Osteocyte (in vitro differentiated cells): ENCODE measurements around the gene RBP3. TPM values are rescaled to one million over a fixed set of nuclear protein-coding genes. Genes with fewer than 3 reads are reported as not detected.

Experiments used
- DNase-seq: peaks from one replicate; pipeline ENCODE4 v3.0.0; 2021; ENCODE audit warnings: mixed read lengths; ENCODE audit not compliant: unreplicated experiment; ENCODE audit errors: extremely low spot score
- H3K27ac Mint-ChIP-seq: one replicate; pipeline ENCODE4 v1.8.0; 2021; ENCODE audit warnings: mild to moderate bottlenecking, mixed read lengths; ENCODE audit not compliant: unreplicated experiment
- H3K27me3 Mint-ChIP-seq: one replicate; pipeline ENCODE4 v1.8.0; 2021; ENCODE audit warnings: mixed read lengths; ENCODE audit not compliant: unreplicated experiment
- H3K36me3 Mint-ChIP-seq: one replicate; pipeline ENCODE4 v1.8.0; 2021; ENCODE audit warnings: mixed read lengths; ENCODE audit not compliant: unreplicated experiment
- H3K4me1 Mint-ChIP-seq: one replicate; pipeline ENCODE4 v1.8.0; 2021; ENCODE audit warnings: mixed read lengths; ENCODE audit not compliant: unreplicated experiment
- H3K4me3 Mint-ChIP-seq: one replicate; pipeline ENCODE4 v1.8.0; 2021; ENCODE audit warnings: mild to moderate bottlenecking, moderate library complexity, mixed read lengths; ENCODE audit not compliant: unreplicated experiment
- H3K9me3 Mint-ChIP-seq: one replicate; pipeline ENCODE4 v1.8.0; 2021; ENCODE audit warnings: mixed read lengths; ENCODE audit not compliant: unreplicated experiment
- CTCF ChIP-seq: fragments of 200-600 bp; sonication (generic); IDR thresholded peaks from 2 replicates; pipeline ENCODE4 v1.5.0; 2021; ENCODE audit warnings: antibody characterized with exemption, mild to moderate bottlenecking, moderate library complexity
- total RNA-seq: library from RNA; stranded (reverse); gene quantifications from 2 replicates; pipeline ENCODE4 v1.2.1, GENCODE V29; 2021

RBP3 gene
- total RNA-seq, 1 donor from 2014 or later: not detected

GRCh38 chr10:47312663-47312995 is 35.5 kb upstream of the RBP3 start:
- DNase-seq: no peak
- H3K9me3 Mint-ChIP-seq: no peaks in the 10 kb centered on the region
- no peaks in the 10 kb centered on the region for H3K36me3 Mint-ChIP-seq
- H3K27ac Mint-ChIP-seq: no peak overlapping the region
- peaks cover 7% of the 10 kb centered on the region for H3K27me3 Mint-ChIP-seq
- TF ChIP-seq CTCF: no peak
- no peak overlapping the region for H3K4me3 Mint-ChIP-seq
- H3K4me1 Mint-ChIP-seq: no peaks in the 10 kb centered on the region

- no peak for TF ChIP-seq CTCF
- H3K9me3 Mint-ChIP-seq: no peaks in the 10 kb centered on the region
- H3K36me3 Mint-ChIP-seq: no peaks in the 10 kb centered on the region
- no peak for DNase-seq
- no peak overlapping the region for H3K27ac Mint-ChIP-seq
- no peaks in the 10 kb centered on the region for H3K27me3 Mint-ChIP-seq
- no peak overlapping the region for H3K4me3 Mint-ChIP-seq
- H3K4me1 Mint-ChIP-seq: no peaks in the 10 kb centered on the region
Measured at GRCh38 chr10:47314416-47314970, 33.7 kb upstream of the RBP3 start.

GRCh38 chr10:47315421-47315820 is 32.7 kb upstream of the RBP3 start:
- Mint-ChIP-seq H3K9me3 (no peaks in the 10 kb centered on the region), H3K27ac (no peak overlapping the region), H3K4me3 (no peak overlapping the region), H3K4me1 (no peaks in the 10 kb centered on the region), H3K27me3 (peaks cover 7% of the 10 kb centered on the region), H3K36me3 (no peaks in the 10 kb centered on the region)
- no peak for DNase-seq
- TF ChIP-seq CTCF: no peak

- no peak for DNase-seq
- no peak overlapping the region for H3K4me3 Mint-ChIP-seq
- H3K9me3 Mint-ChIP-seq: no peaks in the 10 kb centered on the region
- no peak for TF ChIP-seq CTCF
- H3K4me1 Mint-ChIP-seq: no peaks in the 10 kb centered on the region
- no peaks in the 10 kb centered on the region for H3K36me3 Mint-ChIP-seq
- no peak overlapping the region for H3K27ac Mint-ChIP-seq
- peaks cover 11% of the 10 kb centered on the region for H3K27me3 Mint-ChIP-seq
Measured at GRCh38 chr10:47316131-47316530, 32.0 kb upstream of the RBP3 start.

GRCh38 chr10:47317251-47317650 is 30.9 kb upstream of the RBP3 start:
- no peaks in the 10 kb centered on the region for H3K36me3 Mint-ChIP-seq

More at GRCh38 chr10:47317251-47317650, 30.9 kb upstream of the RBP3 start:
- Mint-ChIP-seq H3K27ac (no peak overlapping the region), H3K4me3 (no peak overlapping the region), H3K27me3 (peaks cover 22% of the 10 kb centered on the region), H3K9me3 (no peaks in the 10 kb centered on the region), H3K4me1 (no peaks in the 10 kb centered on the region)
- no peak for TF ChIP-seq CTCF
- no peak for DNase-seq
